Measurements from ENCODE around the gene PFDN6. TPM values are rescaled to one million over a fixed set of nuclear protein-coding genes. Genes with fewer than 3 reads are reported as not detected.

Gene PFDN6
- total and polyA plus RNA-seq, 2 of the 13 experiments (the other 11 are each of a cell fraction or from before 2014, with no cell fraction given): 75.5 to 87.0 TPM

DNA sequence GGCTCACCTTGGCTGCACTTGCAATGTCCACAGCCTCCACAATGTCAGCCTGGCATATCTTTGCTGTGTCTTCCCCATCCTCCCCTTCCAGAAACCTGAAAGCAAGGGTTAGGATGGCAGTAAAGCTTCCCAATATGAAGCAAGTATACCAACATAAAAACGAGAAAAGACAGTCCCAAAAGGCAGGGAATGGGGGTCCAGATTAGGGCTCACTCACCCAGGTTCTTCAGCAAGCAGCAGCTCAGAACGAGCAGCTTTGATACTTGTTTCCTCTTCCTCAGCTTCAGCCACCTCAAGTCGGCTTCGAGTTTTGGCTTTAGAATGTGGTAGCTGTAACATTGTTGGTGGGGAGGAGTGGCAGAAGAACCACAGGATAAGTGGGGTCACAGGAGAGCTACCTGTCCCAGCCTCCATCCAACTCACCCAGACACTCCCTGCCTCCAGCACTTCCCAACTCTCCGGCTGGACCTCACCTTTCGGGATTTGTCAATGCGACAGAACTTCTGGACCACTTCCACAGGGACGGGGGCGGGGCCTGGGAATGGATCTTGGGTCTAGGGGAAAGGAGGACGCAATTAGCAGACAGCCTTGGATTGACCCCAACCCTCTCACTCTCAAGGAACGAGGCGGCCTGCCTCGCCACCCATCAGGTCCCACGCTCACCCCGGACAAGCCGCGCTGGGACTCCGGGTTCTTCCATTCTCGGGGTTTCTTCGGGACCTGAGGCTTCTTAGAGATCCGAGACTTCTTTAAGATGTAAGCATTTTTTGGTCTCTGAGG is 1.1 kb upstream of the PFDN6 start (continued):
- TF ChIP-seq KLF11 (CRISPR knock-in tag; IDR thresholded peaks at IDR 0.05): no peak
- TF ChIP-seq ZSCAN21 (CRISPR knock-in tag; IDR thresholded peaks at IDR 0.05; ENCODE audit: borderline replicate concordance): peak; percentile 36; the same call in 1 of the 2 replicates
- TF ChIP-seq HES4 (CRISPR knock-in tag; IDR thresholded peaks at IDR 0.05; ENCODE audit: borderline replicate concordance): no peak
- no peak for TF ChIP-seq NR2C2 (CRISPR knock-in tag; IDR thresholded peaks at IDR 0.05; ENCODE audit: borderline replicate concordance)
- TF ChIP-seq NCOA5 (CRISPR knock-in tag; IDR thresholded peaks at IDR 0.05): no peak
- TF ChIP-seq ZSCAN29 (CRISPR knock-in tag; conservative IDR thresholded peaks at IDR 0.05): no peak
- TF ChIP-seq SRSF9 (IDR thresholded peaks at IDR 0.05; ENCODE audit: borderline replicate concordance, insufficient read depth, low read depth, low read length, poor library complexity, severe bottlenecking): no peak
- TF ChIP-seq ZNF274 (CRISPR knock-in tag; IDR thresholded peaks at IDR 0.05): no peak
- TF ChIP-seq ZNF780A (CRISPR knock-in tag; IDR thresholded peaks at IDR 0.05): no peak
- no peak for TF ChIP-seq NCOA2 (CRISPR knock-in tag; IDR thresholded peaks at IDR 0.05)
- no peak for TF ChIP-seq JUNB (CRISPR knock-in tag; IDR thresholded peaks at IDR 0.05; ENCODE audit: borderline replicate concordance)
- TF ChIP-seq, protein P1, sequence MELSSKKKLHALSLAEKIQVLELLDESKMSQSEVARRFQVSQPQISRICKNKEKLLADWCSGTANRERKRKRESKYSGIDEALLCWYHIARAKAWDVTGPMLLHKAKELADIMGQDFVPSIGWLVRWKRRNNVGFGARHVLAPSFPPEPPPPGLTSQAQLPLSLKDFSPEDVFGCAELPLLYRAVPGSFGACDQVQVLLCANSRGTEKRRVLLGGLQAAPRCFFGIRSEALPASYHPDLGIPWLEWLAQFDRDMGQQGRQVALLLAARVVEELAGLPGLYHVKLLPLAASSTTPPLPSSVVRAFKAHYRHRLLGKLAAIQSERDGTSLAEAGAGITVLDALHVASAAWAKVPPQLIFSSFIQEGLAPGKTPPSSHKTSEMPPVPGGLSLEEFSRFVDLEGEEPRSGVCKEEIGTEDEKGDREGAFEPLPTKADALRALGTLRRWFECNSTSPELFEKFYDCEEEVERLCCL (CRISPR knock-in tag; IDR thresholded peaks at IDR 0.05; ENCODE audit: borderline replicate concordance): no peak
- TF ChIP-seq TBX2 (CRISPR knock-in tag; IDR thresholded peaks at IDR 0.05; ENCODE audit: borderline replicate concordance): no peak
- TF ChIP-seq ZBTB20 (CRISPR knock-in tag; IDR thresholded peaks at IDR 0.05; ENCODE audit: borderline replicate concordance, low read depth): peak; percentile 18; the same call in 1 of the 2 replicates
- TF ChIP-seq KDM5B (CRISPR knock-in tag; IDR thresholded peaks at IDR 0.05; ENCODE audit: borderline replicate concordance): peak; percentile 32; the same call in 1 of the 2 replicates
- TF ChIP-seq ZNF383 (CRISPR knock-in tag; IDR thresholded peaks at IDR 0.05; ENCODE audit: borderline replicate concordance): no peak
- no peak; the same call in 1 of the 2 replicates for TF ChIP-seq MED1 (CRISPR knock-in tag; IDR thresholded peaks at IDR 0.05)
- TF ChIP-seq RBFOX2 (IDR thresholded peaks at IDR 0.05; ENCODE audit: low read depth, low read length): 0 out of 2 replicates have a peak, but pooled peaks have one; percentile 33
- TF ChIP-seq, protein P2, sequence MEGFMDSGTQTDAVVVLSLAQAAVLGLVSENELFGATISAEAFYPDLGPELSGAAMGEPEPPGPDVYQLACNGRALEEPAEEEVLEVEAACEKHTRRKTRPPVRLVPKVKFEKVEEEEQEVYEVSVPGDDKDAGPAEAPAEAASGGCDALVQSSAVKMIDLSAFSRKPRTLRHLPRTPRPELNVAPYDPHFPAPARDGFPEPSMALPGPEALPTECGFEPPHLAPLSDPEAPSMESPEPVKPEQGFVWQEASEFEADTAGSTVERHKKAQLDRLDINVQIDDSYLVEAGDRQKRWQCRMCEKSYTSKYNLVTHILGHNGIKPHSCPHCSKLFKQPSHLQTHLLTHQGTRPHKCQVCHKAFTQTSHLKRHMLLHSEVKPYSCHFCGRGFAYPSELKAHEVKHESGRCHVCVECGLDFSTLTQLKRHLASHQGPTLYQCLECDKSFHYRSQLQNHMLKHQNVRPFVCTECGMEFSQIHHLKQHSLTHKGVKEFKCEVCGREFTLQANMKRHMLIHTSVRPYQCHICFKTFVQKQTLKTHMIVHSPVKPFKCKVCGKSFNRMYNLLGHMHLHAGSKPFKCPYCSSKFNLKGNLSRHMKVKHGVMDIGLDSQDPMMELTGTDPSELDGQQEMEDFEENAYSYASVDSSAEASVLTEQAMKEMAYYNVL (CRISPR knock-in tag; IDR thresholded peaks at IDR 0.05; ENCODE audit: borderline replicate concordance): no peak
- TF ChIP-seq ADNP (CRISPR knock-in tag; IDR thresholded peaks at IDR 0.05): no peak
- no peak for TF ChIP-seq SMAD9 (CRISPR knock-in tag; IDR thresholded peaks at IDR 0.05)
- no peak for TF ChIP-seq ZMYM2 (CRISPR knock-in tag; IDR thresholded peaks at IDR 0.05)
- TF ChIP-seq ZNF260 (CRISPR knock-in tag; IDR thresholded peaks at IDR 0.05; ENCODE audit: borderline replicate concordance, low read depth): no peak
- TF ChIP-seq KLF9 (CRISPR knock-in tag; IDR thresholded peaks at IDR 0.05; ENCODE audit: low read depth): no peak
- TF ChIP-seq ZNF781 (CRISPR knock-in tag; IDR thresholded peaks at IDR 0.05; ENCODE audit: borderline replicate concordance, not compliant biosample characterization): no peak
- TF ChIP-seq, protein P3, sequence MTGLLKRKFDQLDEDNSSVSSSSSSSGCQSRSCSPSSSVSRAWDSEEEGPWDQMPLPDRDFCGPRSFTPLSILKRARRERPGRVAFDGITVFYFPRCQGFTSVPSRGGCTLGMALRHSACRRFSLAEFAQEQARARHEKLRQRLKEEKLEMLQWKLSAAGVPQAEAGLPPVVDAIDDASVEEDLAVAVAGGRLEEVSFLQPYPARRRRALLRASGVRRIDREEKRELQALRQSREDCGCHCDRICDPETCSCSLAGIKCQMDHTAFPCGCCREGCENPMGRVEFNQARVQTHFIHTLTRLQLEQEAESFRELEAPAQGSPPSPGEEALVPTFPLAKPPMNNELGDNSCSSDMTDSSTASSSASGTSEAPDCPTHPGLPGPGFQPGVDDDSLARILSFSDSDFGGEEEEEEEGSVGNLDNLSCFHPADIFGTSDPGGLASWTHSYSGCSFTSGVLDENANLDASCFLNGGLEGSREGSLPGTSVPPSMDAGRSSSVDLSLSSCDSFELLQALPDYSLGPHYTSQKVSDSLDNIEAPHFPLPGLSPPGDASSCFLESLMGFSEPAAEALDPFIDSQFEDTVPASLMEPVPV (CRISPR knock-in tag; IDR thresholded peaks at IDR 0.05): no peak
